ENCODE data around the gene CREB5.

Gene CREB5

GRCh38 chr7:28407651-28408050 lies 4.7 kb upstream of the CREB5 start:
- DNase-seq (ENCODE audit: low read depth in 2 of 2) = no peak

- DNase-seq (ENCODE audit: low read depth in 2 of 2) = no peak
Measured at GRCh38 chr7:28408105-28408959, 4.0 kb upstream of the CREB5 start.

- DNase-seq (ENCODE audit: low read depth in 2 of 2) = peak; percentile 35 to 61
Measured at GRCh38 chr7:28408960-28409715, 3.2 kb upstream of the CREB5 start.

GRCh38 chr7:28409716-28410627 lies 2.3 kb upstream of the CREB5 start:
- no peak for DNase-seq (ENCODE audit: low read depth in 2 of 2)

GRCh38 chr7:28410628-28411531 lies 1.4 kb upstream of the CREB5 start:
- no peak for DNase-seq (ENCODE audit: low read depth in 2 of 2)

GRCh38 chr7:28413011-28413410 lies 693 bp downstream of the CREB5 start:
- no peak for DNase-seq (ENCODE audit: low read depth in 2 of 2)

GRCh38 chr7:28414453-28414852 lies 2.1 kb downstream of the CREB5 start:
- no peak for DNase-seq (ENCODE audit: low read depth in 2 of 2)

GRCh38 chr7:28417321-28417940 lies 5.1 kb downstream of the CREB5 start:
- DNase-seq (ENCODE audit: low read depth in 2 of 2) = no peak

GRCh38 chr7:28418311-28418710 lies 6.0 kb downstream of the CREB5 start:
- DNase-seq (ENCODE audit: low read depth in 2 of 2) = no peak

- DNase-seq (ENCODE audit: low read depth in 2 of 2) = no peak
Measured at GRCh38 chr7:28418966-28419365, 6.6 kb downstream of the CREB5 start.

GRCh38 chr7:28419716-28420115 lies 7.4 kb downstream of the CREB5 start:
- no peak for DNase-seq (ENCODE audit: low read depth in 2 of 2)

GRCh38 chr7:28423112-28423511 lies 10.8 kb downstream of the CREB5 start:
- no peak for DNase-seq (ENCODE audit: low read depth in 2 of 2)

GRCh38 chr7:28423918-28424514 lies 11.7 kb downstream of the CREB5 start:
- DNase-seq (ENCODE audit: low read depth in 2 of 2) = no peak

- no peak for DNase-seq (ENCODE audit: low read depth in 2 of 2)
Measured at GRCh38 chr7:28425496-28425895, 13.2 kb downstream of the CREB5 start.

GRCh38 chr7:28427236-28427635 lies 14.9 kb downstream of the CREB5 start:
- DNase-seq (ENCODE audit: low read depth in 2 of 2) = no peak

GRCh38 chr7:28430616-28431015 lies 18.3 kb downstream of the CREB5 start:
- no peak for DNase-seq (ENCODE audit: low read depth in 2 of 2)

- DNase-seq (ENCODE audit: low read depth in 2 of 2) = no peak
Measured at GRCh38 chr7:28432105-28432504, 19.8 kb downstream of the CREB5 start.

GRCh38 chr7:28433039-28433438 lies 20.7 kb downstream of the CREB5 start:
- DNase-seq (ENCODE audit: low read depth in 2 of 2) = no peak

- DNase-seq (ENCODE audit: low read depth in 2 of 2) = no peak
Measured at GRCh38 chr7:28433699-28434219, 21.4 kb downstream of the CREB5 start.

GRCh38 chr7:28434510-28434909 lies 22.2 kb downstream of the CREB5 start:
- DNase-seq (ENCODE audit: low read depth in 2 of 2) = no peak
